OCI-LY1 (cell line): ENCODE measurements around the gene SLC5A11.

Source experiments
- H2AFZ ChIP-seq: fragments of 200-600 bp; sonication (generic), shearing (Covaris generic); 2 replicates; pipeline ENCODE4 v1.6.0; 2014; ENCODE audit warnings: antibody characterized with exemption, mild to moderate bottlenecking, low read length
- H3F3A ChIP-seq: fragments of 200-600 bp; sonication (generic), shearing (Covaris generic); 2 replicates; pipeline ENCODE4 v1.6.0; 2014; ENCODE audit warnings: mild to moderate bottlenecking, antibody characterized with exemption, low read length, moderate library complexity; ENCODE audit not compliant: insufficient read depth
- H3K27ac ChIP-seq: fragments of 200-600 bp; sonication (generic); 2 replicates; pipeline ENCODE4 v1.5.1; 2014; ENCODE audit warnings: low read length, mixed run types, mild to moderate bottlenecking, low read depth; ENCODE audit not compliant: poor library complexity, severe bottlenecking
- H3K27me3 ChIP-seq: fragments of 200-600 bp; sonication (generic); 2 replicates; pipeline ENCODE4 v1.6.0; 2014; ENCODE audit warnings: antibody characterized with exemption, mild to moderate bottlenecking, low read length, moderate library complexity; ENCODE audit not compliant: insufficient read depth
- H3K36me3 ChIP-seq: fragments of 200-600 bp; sonication (generic); 2 replicates; pipeline ENCODE4 v1.6.1; 2014; ENCODE audit warnings: mild to moderate bottlenecking, antibody characterized with exemption, low read length, moderate library complexity, mixed read lengths; ENCODE audit not compliant: insufficient read depth
- H3K4me1 ChIP-seq: fragments of 200-600 bp; sonication (generic); 2 replicates; pipeline ENCODE4 v1.5.1; 2014; ENCODE audit warnings: mild to moderate bottlenecking, low read length, moderate library complexity; ENCODE audit not compliant: insufficient read depth, severe bottlenecking
- H3K4me2 ChIP-seq: fragments of 200-600 bp; sonication (generic), shearing (Covaris generic); 2 replicates; pipeline ENCODE4 v1.6.1; 2014; ENCODE audit warnings: low read length
- H3K4me3 ChIP-seq: fragments of 200-600 bp; sonication (generic); 2 replicates; pipeline ENCODE4 v1.5.1; 2014; ENCODE audit warnings: low read length, low read depth, mild to moderate bottlenecking, mixed read lengths; ENCODE audit not compliant: poor library complexity, severe bottlenecking
- H3K79me2 ChIP-seq: fragments of 200-600 bp; shearing (Covaris generic); 2 replicates; pipeline ENCODE4 v1.6.1; 2016; ENCODE audit warnings: mixed run types, low read length, mixed read lengths; ENCODE audit not compliant: insufficient read depth
- H3K9ac ChIP-seq: fragments of 200-600 bp; sonication (generic), shearing (Covaris generic); 2 replicates; pipeline ENCODE4 v1.6.1; 2014; ENCODE audit warnings: mild to moderate bottlenecking, low read length, mixed read lengths
- H3K9me2 ChIP-seq: fragments of 200-600 bp; sonication (generic), shearing (Covaris generic); 2 replicates; pipeline ENCODE4 v1.6.1; 2014; ENCODE audit warnings: low read depth, mild to moderate bottlenecking, low read length, mixed read lengths
- H3K9me3 ChIP-seq: fragments of 200-600 bp; shearing (Covaris generic); 2 replicates; pipeline ENCODE4 v1.6.1; 2014; ENCODE audit warnings: low read length, mixed read lengths
- H4K20me1 ChIP-seq: fragments of 200-600 bp; sonication (generic), shearing (Covaris generic); 2 replicates; pipeline ENCODE4 v1.6.0; 2016; ENCODE audit warnings: mild to moderate bottlenecking, low read length; ENCODE audit not compliant: insufficient read depth
- EZH2 ChIP-seq: fragments of 200-600 bp; sonication (generic), shearing (Covaris generic); IDR thresholded peaks from 2 replicates; pipeline ENCODE4 v1.8.0; 2017; ENCODE audit warnings: borderline replicate concordance, mixed run types, mild to moderate bottlenecking, antibody characterized with exemption, low read length, moderate library complexity, mixed read lengths
- TF ChIP-seq, protein P1 (sequence below): fragments of 200-600 bp; sonication (generic), shearing (Covaris generic); IDR thresholded peaks from 2 replicates; pipeline ENCODE4 v1.5.1; 2017; ENCODE audit warnings: mild to moderate bottlenecking, antibody characterized with exemption, low read length, moderate library complexity, mixed read lengths

The SLC5A11 gene

DNA sequence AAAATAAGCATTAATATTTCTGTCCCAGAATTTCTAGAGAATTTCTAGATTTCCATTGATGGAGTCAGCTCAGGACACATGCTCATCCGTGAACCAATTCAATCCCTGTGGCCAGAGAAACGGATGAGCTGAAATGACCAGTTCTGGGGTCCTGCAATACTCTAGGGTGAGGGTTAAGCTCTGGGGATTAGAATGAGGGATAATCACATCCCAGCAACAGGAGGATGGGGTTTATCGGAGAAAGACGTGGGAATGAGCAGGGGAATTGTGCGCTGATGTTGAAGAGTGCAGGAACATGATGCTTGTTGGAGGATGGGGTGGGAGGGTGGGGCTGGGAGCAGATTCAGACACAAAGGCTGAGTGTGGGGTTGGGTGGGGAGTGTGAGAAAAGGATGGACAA is 64.1 kb downstream of the SLC5A11 start:
- H2AFZ ChIP-seq = no peak overlapping the region
- H3K9me2 ChIP-seq = no peaks in the 10 kb centered on the region
- no peaks in the 10 kb centered on the region for H3K79me2 ChIP-seq
- TF ChIP-seq, protein P1, sequence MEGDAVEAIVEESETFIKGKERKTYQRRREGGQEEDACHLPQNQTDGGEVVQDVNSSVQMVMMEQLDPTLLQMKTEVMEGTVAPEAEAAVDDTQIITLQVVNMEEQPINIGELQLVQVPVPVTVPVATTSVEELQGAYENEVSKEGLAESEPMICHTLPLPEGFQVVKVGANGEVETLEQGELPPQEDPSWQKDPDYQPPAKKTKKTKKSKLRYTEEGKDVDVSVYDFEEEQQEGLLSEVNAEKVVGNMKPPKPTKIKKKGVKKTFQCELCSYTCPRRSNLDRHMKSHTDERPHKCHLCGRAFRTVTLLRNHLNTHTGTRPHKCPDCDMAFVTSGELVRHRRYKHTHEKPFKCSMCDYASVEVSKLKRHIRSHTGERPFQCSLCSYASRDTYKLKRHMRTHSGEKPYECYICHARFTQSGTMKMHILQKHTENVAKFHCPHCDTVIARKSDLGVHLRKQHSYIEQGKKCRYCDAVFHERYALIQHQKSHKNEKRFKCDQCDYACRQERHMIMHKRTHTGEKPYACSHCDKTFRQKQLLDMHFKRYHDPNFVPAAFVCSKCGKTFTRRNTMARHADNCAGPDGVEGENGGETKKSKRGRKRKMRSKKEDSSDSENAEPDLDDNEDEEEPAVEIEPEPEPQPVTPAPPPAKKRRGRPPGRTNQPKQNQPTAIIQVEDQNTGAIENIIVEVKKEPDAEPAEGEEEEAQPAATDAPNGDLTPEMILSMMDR = no peak
- TF ChIP-seq EZH2 = no peak
- no peak overlapping the region for H3K4me3 ChIP-seq
- no peak overlapping the region for H3K4me2 ChIP-seq
- no peak overlapping the region for H3K9ac ChIP-seq
- H3K4me1 ChIP-seq = no peaks in the 10 kb centered on the region
- no peaks in the 10 kb centered on the region for H3K27me3 ChIP-seq
- H3K36me3 ChIP-seq = no peaks in the 10 kb centered on the region
- no peaks in the 10 kb centered on the region for H3F3A ChIP-seq
- H3K9me3 ChIP-seq = no peaks in the 10 kb centered on the region
- H4K20me1 ChIP-seq = no peaks in the 10 kb centered on the region
- H3K27ac ChIP-seq = no peak overlapping the region

- peaks cover 7% of the 10 kb centered on the region; the same call in 1 of the 2 replicates for H3K36me3 ChIP-seq
- no peak overlapping the region for H3K27ac ChIP-seq
- H3K79me2 ChIP-seq = no peaks in the 10 kb centered on the region
- TF ChIP-seq, protein P1 = no peak
- TF ChIP-seq EZH2 = no peak
- no peaks in the 10 kb centered on the region for H3K9me3 ChIP-seq
- no peaks in the 10 kb centered on the region for H4K20me1 ChIP-seq
- H3F3A ChIP-seq = no peaks in the 10 kb centered on the region
- no peak overlapping the region for H3K9ac ChIP-seq
- H3K4me1 ChIP-seq = no peaks in the 10 kb centered on the region
- no peak overlapping the region for H3K4me2 ChIP-seq
- no peak overlapping the region for H2AFZ ChIP-seq
- no peaks in the 10 kb centered on the region for H3K9me2 ChIP-seq
- H3K27me3 ChIP-seq = no peaks in the 10 kb centered on the region
- H3K4me3 ChIP-seq = no peak overlapping the region
These were observed 69.3 kb downstream of the SLC5A11 start for GRCh38 chr16:24915019-24915418.

- Histone ChIP-seq H3K27ac (no peak overlapping the region), H4K20me1 (no peaks in the 10 kb centered on the region), H3K4me1 (no peaks in the 10 kb centered on the region), H3K4me3 (no peak overlapping the region), H3K79me2 (no peaks in the 10 kb centered on the region), H2AFZ (no peak overlapping the region), H3K9me2 (no peaks in the 10 kb centered on the region), H3F3A (no peaks in the 10 kb centered on the region), H3K27me3 (no peaks in the 10 kb centered on the region), H3K9ac (no peak overlapping the region), H3K4me2 (no peak overlapping the region), H3K9me3 (no peaks in the 10 kb centered on the region), H3K36me3 (peaks cover 13% of the 10 kb centered on the region)
- TF ChIP-seq, protein P1 = no peak
- no peak for TF ChIP-seq EZH2
These were observed 69.8 kb downstream of the SLC5A11 start for GRCh38 chr16:24915576-24915975.
